A673 (cell line): ENCODE results near the gene PGAM2. TPM values are rescaled to one million over a fixed set of nuclear protein-coding genes. Genes with fewer than 3 reads are reported as not detected.
A peak's percentile ranks its signal among the peaks of the same experiment; 100 is the strongest.

Experiments
- BruUV-seq: library from RNA; stranded (reverse); fragments of 400-500 nt; replicated peaks from 2 replicates; lab custom pipeline; 2021; lab: Mats Ljungman, UMichigan
- CTCF ChIA-PET: fragments of 300-600 bp; sonication (Branson Sonifier 250); formaldehyde crosslinking; loops from one replicate; lab custom pipeline; 2022; ENCODE audit warnings: antibody characterized with exemption; lab: Charles Lee
- POLR2A ChIA-PET: fragments of 300-600 bp; sonication (Branson Sonifier 250); formaldehyde crosslinking; loops from one replicate; lab custom pipeline; 2022; ENCODE audit warnings: antibody characterized with exemption; ENCODE audit not compliant: low non-redundant PET; lab: Charles Lee
- DNase-seq: peaks from one replicate; pipeline ENCODE4 v3.0.0-alpha.2; 2015; ENCODE audit warnings: low spot score
- H3K27ac ChIP-seq: fragments of 200-600 bp; sonication (generic); 2 replicates; pipeline ENCODE4 v1.5.1; 2016; ENCODE audit warnings: mixed run types, low read depth, mild to moderate bottlenecking, mixed read lengths, antibody characterized with exemption, low read length; ENCODE audit not compliant: poor library complexity, severe bottlenecking
- H3K27me3 ChIP-seq: fragments of 200-600 bp; sonication (generic); replicated peaks from 2 replicates; pipeline ENCODE4 v1.6.1; 2017; ENCODE audit warnings: mixed run types, low read depth, mild to moderate bottlenecking, mixed read lengths, antibody characterized with exemption, low read length; ENCODE audit not compliant: insufficient read depth, poor library complexity
- H3K36me3 ChIP-seq: fragments of 200-600 bp; sonication (generic); 2 replicates; pipeline ENCODE4 v1.6.1; 2016; ENCODE audit warnings: mixed run types, mild to moderate bottlenecking, mixed read lengths, antibody characterized with exemption, low read length; ENCODE audit not compliant: insufficient read depth, poor library complexity, severe bottlenecking
- H3K4me1 ChIP-seq: fragments of 200-600 bp; sonication (generic); 2 replicates; pipeline ENCODE4 v1.6.1; 2017; ENCODE audit warnings: mixed run types, mild to moderate bottlenecking, mixed read lengths, antibody characterized with exemption, low read length; ENCODE audit not compliant: insufficient read depth, poor library complexity, severe bottlenecking
- H3K4me3 ChIP-seq: fragments of 200-600 bp; sonication (generic); 2 replicates; pipeline ENCODE4 v1.5.1; 2016; ENCODE audit warnings: low read depth, mixed run types, mild to moderate bottlenecking, mixed read lengths, low read length; ENCODE audit not compliant: poor library complexity, severe bottlenecking
- H3K9me3 ChIP-seq: fragments of 200-600 bp; sonication (generic); 2 replicates; pipeline ENCODE4 v1.6.1; 2016; ENCODE audit warnings: mixed run types, low read depth, mild to moderate bottlenecking, mixed read lengths, antibody characterized with exemption, low read length; ENCODE audit not compliant: poor library complexity, severe bottlenecking
- CTCF ChIP-seq: fragments of 300-800, 200-600 bp; sonication (generic); conservative IDR thresholded peaks from 2 replicates; pipeline ENCODE4 v1.5.1; 2017; ENCODE audit warnings: low read depth, mild to moderate bottlenecking, antibody characterized with exemption, low read length, moderate library complexity, mixed read lengths
- EZH2 ChIP-seq: fragments of 200-600 bp; sonication (generic); IDR thresholded peaks from 2 replicates; pipeline ENCODE4 v1.6.1; 2017; ENCODE audit warnings: borderline replicate concordance, low read depth, mild to moderate bottlenecking, mixed read lengths, antibody characterized with exemption, low read length; ENCODE audit not compliant: poor library complexity, severe bottlenecking
- intact Hi-C: fragments of 100-400 bp; cut with micrococcal nuclease; formaldehyde crosslinking; loops from one replicate; pipeline ENCODE4 v1.10.0; 2022; ENCODE audit not compliant: unreplicated experiment
- total RNA-seq: library from RNA; stranded (reverse); gene quantifications from 2 replicates; pipeline ENCODE4 v1.2.3, GENCODE V29; 2021

Gene PGAM2
- total RNA-seq, 1 experiment from 2014 or later, result not detected

GRCh38 chr7:44046321-44047061 lies 18.9 kb downstream of the PGAM2 start:
- DNase-seq, result no peak
- intact Hi-C loops, result no loop called here
- ChIA-PET POLR2A (no interaction called here), CTCF (no interaction called here)
- Histone ChIP-seq H3K36me3 (peaks cover 21% of the 10 kb centered on the region), H3K27ac (no peak overlapping the region), H3K4me1 (peaks cover 8% of the 10 kb centered on the region), H3K9me3 (no peaks in the 10 kb centered on the region), H3K4me3 (no peak overlapping the region), H3K27me3 (no peaks in the 10 kb centered on the region)
- BruUV-seq, result no TSS peak
- TF ChIP-seq EZH2, result no peak
- TF ChIP-seq CTCF, result no peak

GRCh38 chr7:44045226-44046014 lies 19.9 kb downstream of the PGAM2 start:
- Histone ChIP-seq H3K4me1 (peaks cover 8% of the 10 kb centered on the region), H3K4me3 (peak overlapping the region; percentile 90), H3K27me3 (no peaks in the 10 kb centered on the region), H3K36me3 (peaks cover 14% of the 10 kb centered on the region), H3K27ac (peak overlapping the region; percentile 79), H3K9me3 (no peaks in the 10 kb centered on the region)
- no peak for DNase-seq
- BruUV-seq, result TSS peak; percentile 39
- intact Hi-C loops, result no loop called here
- ChIA-PET POLR2A (no interaction called here), CTCF (interaction anchor here (0.5 kb wide), 1 partner anchor 21 kb away, joined by 4 read pairs; no protein-coding TSS in a partner anchor)
- TF ChIP-seq EZH2 (no peak), CTCF (no peak)

- H3K27ac ChIP-seq, result peak within 1 kb of the TSS; percentile 79
- POLR2A ChIA-PET, result no interaction called here
- intact Hi-C loops, result no loop called here
Measured at GRCh38 chr7:44044315-44045225, 20.8 kb downstream of the PGAM2 start, which contains the start of gene DBNL. Gene DBNL (plus strand): TSS chr7:44044702. CDS start chr7:44044738, 36 bp downstream.

More at GRCh38 chr7:44044315-44045225, 20.8 kb downstream of the PGAM2 start, which contains the start of gene DBNL:
- TF ChIP-seq CTCF (no peak), EZH2 (no peak)
- H3K27me3 ChIP-seq, result no peaks in the 10 kb centered on the region
- peak within 1 kb of the TSS; percentile 90 for H3K4me3 ChIP-seq
- peaks cover 8% of the 10 kb centered on the region for H3K4me1 ChIP-seq
- DNase-seq, result peak; percentile 91
- H3K36me3 ChIP-seq, result peaks cover 8% of the 10 kb centered on the region
- no TSS peak for BruUV-seq
- CTCF ChIA-PET, result no interaction called here
- no peaks in the 10 kb centered on the region for H3K9me3 ChIP-seq
